HCT116 (cell line): ENCODE data around the gene TRIM41. TPM values are rescaled to one million over a fixed set of nuclear protein-coding genes. Genes with fewer than 3 reads are reported as not detected.

Source experiments
- ATAC-seq: fragments of 200-7000 bp; cut with Tn5 transposase; 2 replicates; pipeline ENCODE4 v1.9.1; 2020; ENCODE audit warnings: mild to moderate bottlenecking, moderate library complexity
- BruUV-seq: library from RNA; stranded (reverse); fragments of 400-500 nt; replicated peaks from 2 replicates; lab custom pipeline; 2021; lab: Mats Ljungman, UMichigan
- CTCF ChIA-PET: fragments of 300-600 bp; sonication (Branson Sonifier 250); formaldehyde crosslinking; loops from one replicate; lab custom pipeline; 2021; ENCODE audit warnings: antibody characterized with exemption; lab: Charles Lee
- POLR2A ChIA-PET: fragments of 300-600, 350-600 bp; sonication (Branson Sonifier 250); formaldehyde crosslinking; loops from one replicate; lab custom pipeline; 2021; ENCODE audit warnings: antibody characterized with exemption; lab: Charles Lee
- RAD21 ChIA-PET, 2 experiments: fragments of 300-600 bp; sonication (Branson Sonifier 250); formaldehyde crosslinking; loops; one replicate each; lab custom pipeline; 2023; ENCODE audit warnings: low total read pairs in 2 of 2; ENCODE audit not compliant: uncharacterized antibody in 2 of 2, unreplicated experiment in 2 of 2, low non-redundant PET in 1 of 2; lab: Charles Lee
- DNase-seq: peaks from one replicate; pipeline ENCODE4 v3.0.0-alpha.2; 2010; ENCODE audit warnings: low read depth, low spot score
- H2AFZ ChIP-seq: fragments of 200-600 bp; shearing (Covaris generic), sonication (generic); 2 replicates; pipeline ENCODE4 v1.6.1; 2017; ENCODE audit warnings: low read depth, mixed run types, mixed read lengths, antibody characterized with exemption, low read length; ENCODE audit not compliant: poor library complexity, severe bottlenecking
- H3K27ac ChIP-seq: 2 replicates; pipeline ENCODE4 v1.5.1; 2012; ENCODE audit warnings: low read depth, low read length
- H3K27me3 ChIP-seq: fragments of 200-600 bp; sonication (generic); 2 replicates; pipeline ENCODE4 v1.6.1; 2016; ENCODE audit warnings: mixed run types, low read length, mixed read lengths; ENCODE audit not compliant: insufficient read depth
- H3K36me3 ChIP-seq, 2 experiments: fragments of 200-500 bp in 1 of 2; fragments of 200-600 bp in 1 of 2; sonication (Bioruptor generic) in 1 of 2; sonication (generic) in 1 of 2; 2 replicates each; pipeline versions ENCODE4 v1.5.1 to v1.6.1; 2014 to 2016; ENCODE audit warnings: low read length in 2 of 2, inconsistent platforms in 1 of 2, mixed read lengths in 1 of 2, mixed run types in 1 of 2; ENCODE audit not compliant: insufficient read depth in 2 of 2, control insufficient read depth in 1 of 2
- H3K4me1 ChIP-seq, 2 experiments: fragments of 200-600 bp in 1 of 2; sonication (generic) in 1 of 2; 2 replicates each; pipeline versions ENCODE4 v1.5.1 to v1.6.1; 2012 to 2017; ENCODE audit warnings: low read length in 2 of 2, inconsistent platforms in 1 of 2, mild to moderate bottlenecking in 1 of 2, mixed read lengths in 1 of 2, mixed run types in 1 of 2, moderate library complexity in 1 of 2; ENCODE audit not compliant: insufficient read depth in 2 of 2, control insufficient read depth in 1 of 2
- H3K4me2 ChIP-seq: fragments of 200-600 bp; sonication (generic); 2 replicates; pipeline ENCODE4 v1.6.1; 2017; ENCODE audit warnings: mixed run types, low read length, mixed read lengths
- H3K4me3 ChIP-seq, 2 experiments: fragments of 200-600 bp in 1 of 2; sonication (generic) in 1 of 2; replicated peaks in 1 of 2; 2 replicates each; pipeline ENCODE4 v1.5.1; 2011 to 2016; ENCODE audit warnings: low read length in 2 of 2, control low read depth in 1 of 2, low read depth in 1 of 2, mild to moderate bottlenecking in 1 of 2, mixed read lengths in 1 of 2, mixed run types in 1 of 2
- H3K79me2 ChIP-seq: fragments of 200-600 bp; sonication (generic); 2 replicates; pipeline ENCODE4 v1.6.1; 2017; ENCODE audit warnings: mild to moderate bottlenecking, mixed run types, low read length, moderate library complexity, mixed read lengths; ENCODE audit not compliant: insufficient read depth
- H3K9ac ChIP-seq: fragments of 200-600 bp; sonication (generic); 2 replicates; pipeline ENCODE4 v1.6.1; 2016; ENCODE audit warnings: low read length, mixed read lengths
- H3K9me2 ChIP-seq: fragments of 200-600 bp; sonication (generic), shearing (Covaris generic); 2 replicates; pipeline ENCODE4 v1.6.1; 2017; ENCODE audit warnings: mixed run types, mild to moderate bottlenecking, moderate library complexity; ENCODE audit not compliant: insufficient read depth
- H3K9me3 ChIP-seq, 2 experiments: fragments of 200-500 bp in 1 of 2; fragments of 200-600 bp in 1 of 2; sonication (Bioruptor generic) in 1 of 2; sonication (generic) in 1 of 2; 2 replicates each; pipeline ENCODE4 v1.6.1; 2014 to 2017; ENCODE audit warnings: low read length in 2 of 2, mixed read lengths in 2 of 2, inconsistent platforms in 1 of 2, low read depth in 1 of 2, mild to moderate bottlenecking in 1 of 2, mixed run types in 1 of 2, moderate library complexity in 1 of 2; ENCODE audit not compliant: control insufficient read depth in 1 of 2, insufficient read depth in 1 of 2
- H4K20me1 ChIP-seq: fragments of 200-600 bp; sonication (generic), shearing (Covaris generic); 2 replicates; pipeline ENCODE4 v1.6.1; 2017; ENCODE audit warnings: mixed run types, mild to moderate bottlenecking, moderate library complexity; ENCODE audit not compliant: insufficient read depth
- ATF3 ChIP-seq: IDR thresholded peaks from 2 replicates; pipeline ENCODE4 v1.6.1; 2012
- CEBPB ChIP-seq: IDR thresholded peaks from 2 replicates; pipeline ENCODE4 v1.6.1; 2012; ENCODE audit warnings: low read depth
- CTCF ChIP-seq, 3 experiments: fragments of 200-600 bp in 1 of 3; sonication (generic) in 1 of 3; IDR thresholded peaks in 2 of 3; conservative IDR thresholded peaks in 1 of 3; 2 replicates each; pipeline ENCODE4 v1.5.1; 2012 to 2017; ENCODE audit warnings: low read depth in 2 of 3, low read length in 2 of 3, antibody characterized with exemption in 1 of 3, borderline replicate concordance in 1 of 3, control low read depth in 1 of 3, mild to moderate bottlenecking in 1 of 3, mixed read lengths in 1 of 3, mixed run types in 1 of 3, moderate library complexity in 1 of 3; ENCODE audit not compliant: insufficient read depth in 1 of 3
- ELF1 ChIP-seq: IDR thresholded peaks from 2 replicates; pipeline ENCODE4 v1.6.1; 2012; ENCODE audit warnings: low read depth, borderline replicate concordance
- EZH2phosphoT487 ChIP-seq: fragments of 200-600 bp; IDR thresholded peaks from 2 replicates; pipeline ENCODE4 v1.6.1; 2018; ENCODE audit warnings: antibody characterized with exemption, borderline replicate concordance
- MAX ChIP-seq: IDR thresholded peaks from 2 replicates; pipeline ENCODE4 v1.6.1; 2012
- POLR2A ChIP-seq: IDR thresholded peaks from 2 replicates; pipeline ENCODE4 v1.7.0; 2011; ENCODE audit warnings: borderline replicate concordance; ENCODE audit not compliant: insufficient read depth, insufficient read length; ENCODE audit errors: extremely low read depth
- SP1 ChIP-seq: IDR thresholded peaks from 2 replicates; pipeline ENCODE4 v1.6.1; 2012; ENCODE audit warnings: low read depth
- SRF ChIP-seq: IDR thresholded peaks from 2 replicates; pipeline ENCODE4 v1.6.1; 2012; ENCODE audit warnings: low read depth
- YY1 ChIP-seq: IDR thresholded peaks from 2 replicates; pipeline ENCODE4 v1.6.1; 2011; ENCODE audit warnings: low read length, low read depth, moderate library complexity, mild to moderate bottlenecking; ENCODE audit not compliant: insufficient replicate concordance; ENCODE audit errors: extremely low read depth
- intact Hi-C: fragments of 100-400 bp; cut with micrococcal nuclease; formaldehyde crosslinking; loops from 2 replicates; pipeline ENCODE4 v1.10.0; 2022
- total RNA-seq: library from RNA; stranded (reverse); gene quantifications from one replicate; pipeline ENCODE4 v1.2.1, GENCODE V29; 2021; ENCODE audit not compliant: unreplicated experiment
- TF ChIP-seq, protein P1 (sequence below): IDR thresholded peaks from 2 replicates; pipeline ENCODE4 v1.6.1; 2012; ENCODE audit warnings: low read depth

TRIM41 gene
- total RNA-seq, 1 experiment from 2014 or later = 51.8 TPM

- ATAC-seq = peak; percentile 91
- peaks cover 10 to 31% of the 10 kb centered on the region in 2 experiments for H3K4me1 ChIP-seq
- no peak overlapping the region for H3K4me3 ChIP-seq
- ChIA-PET CTCF (interaction anchor here (0.7 to 1.0 kb wide), 2 partner anchors 9 to 26 kb away, joined by 3 to 5 read pairs; no protein-coding TSS in a partner anchor), RAD21 (no interaction called here), POLR2A (no interaction called here)
- TF ChIP-seq MAX = no peak
- peak; percentile 54 for TF ChIP-seq YY1
- TF ChIP-seq, protein P1, sequence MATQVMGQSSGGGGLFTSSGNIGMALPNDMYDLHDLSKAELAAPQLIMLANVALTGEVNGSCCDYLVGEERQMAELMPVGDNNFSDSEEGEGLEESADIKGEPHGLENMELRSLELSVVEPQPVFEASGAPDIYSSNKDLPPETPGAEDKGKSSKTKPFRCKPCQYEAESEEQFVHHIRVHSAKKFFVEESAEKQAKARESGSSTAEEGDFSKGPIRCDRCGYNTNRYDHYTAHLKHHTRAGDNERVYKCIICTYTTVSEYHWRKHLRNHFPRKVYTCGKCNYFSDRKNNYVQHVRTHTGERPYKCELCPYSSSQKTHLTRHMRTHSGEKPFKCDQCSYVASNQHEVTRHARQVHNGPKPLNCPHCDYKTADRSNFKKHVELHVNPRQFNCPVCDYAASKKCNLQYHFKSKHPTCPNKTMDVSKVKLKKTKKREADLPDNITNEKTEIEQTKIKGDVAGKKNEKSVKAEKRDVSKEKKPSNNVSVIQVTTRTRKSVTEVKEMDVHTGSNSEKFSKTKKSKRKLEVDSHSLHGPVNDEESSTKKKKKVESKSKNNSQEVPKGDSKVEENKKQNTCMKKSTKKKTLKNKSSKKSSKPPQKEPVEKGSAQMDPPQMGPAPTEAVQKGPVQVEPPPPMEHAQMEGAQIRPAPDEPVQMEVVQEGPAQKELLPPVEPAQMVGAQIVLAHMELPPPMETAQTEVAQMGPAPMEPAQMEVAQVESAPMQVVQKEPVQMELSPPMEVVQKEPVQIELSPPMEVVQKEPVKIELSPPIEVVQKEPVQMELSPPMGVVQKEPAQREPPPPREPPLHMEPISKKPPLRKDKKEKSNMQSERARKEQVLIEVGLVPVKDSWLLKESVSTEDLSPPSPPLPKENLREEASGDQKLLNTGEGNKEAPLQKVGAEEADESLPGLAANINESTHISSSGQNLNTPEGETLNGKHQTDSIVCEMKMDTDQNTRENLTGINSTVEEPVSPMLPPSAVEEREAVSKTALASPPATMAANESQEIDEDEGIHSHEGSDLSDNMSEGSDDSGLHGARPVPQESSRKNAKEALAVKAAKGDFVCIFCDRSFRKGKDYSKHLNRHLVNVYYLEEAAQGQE = no peak
- TF ChIP-seq SRF = no peak
- peak in 2 of 3 experiments; percentile 84 to 88; a peak in 4 of 6 replicates for TF ChIP-seq CTCF (IDR thresholded peaks at IDR 0.05 in 2 of 3, conservative IDR thresholded peaks at IDR 0.05 in 1 of 3; ENCODE audit: borderline replicate concordance in 1 of 3, insufficient read depth in 1 of 3, low read depth in 2 of 3, low read length in 2 of 3)
- TF ChIP-seq SP1 = no peak
- TF ChIP-seq CEBPB = no peak
- TF ChIP-seq EZH2phosphoT487 = no peak
- no peak for TF ChIP-seq POLR2A
- no peak for TF ChIP-seq ELF1
- no peak for TF ChIP-seq ATF3
- 0 out of 2 replicates have a peak overlapping the region, but pooled peaks have one; percentile 11 for H3K4me2 ChIP-seq
- no peaks in the 10 kb centered on the region for H3K9me3 ChIP-seq
- H3K79me2 ChIP-seq = no peaks in the 10 kb centered on the region
- no peaks in the 10 kb centered on the region for H3K9me2 ChIP-seq
- H3K27me3 ChIP-seq = no peaks in the 10 kb centered on the region
- peak; percentile 76 for DNase-seq
- H3K36me3 ChIP-seq = no peaks in the 10 kb centered on the region
- no TSS peak for BruUV-seq
- peak overlapping the region; percentile 67 for H2AFZ ChIP-seq
- intact Hi-C loops = loop anchor here (5.0 kb wide), 1 partner anchor 75 kb away; no protein-coding TSS in a partner anchor
- no peak overlapping the region for H3K9ac ChIP-seq
- no peaks in the 10 kb centered on the region for H4K20me1 ChIP-seq
- peak overlapping the region; percentile 18; the same call in 1 of the 2 replicates for H3K27ac ChIP-seq
These were observed 41.2 kb upstream of the TRIM41 start for GRCh38 chr5:181181650-181182565.
